ENCODE results near the gene PPFIA3. TPM values are rescaled to one million over a fixed set of nuclear protein-coding genes. Genes with fewer than 3 reads are reported as not detected.

Gene PPFIA3
- total RNA-seq, 2 donors from 2014 or later, result 6.7 to 15.2 TPM

GRCh38 chr19:49110567-49110966, 8.8 kb upstream of the PPFIA3 start:
- DNase-seq (no peak), ATAC-seq (no peak)
- Histone ChIP-seq H3K27me3 (no peaks in the 10 kb centered on the region), H3K4me3 (no peak overlapping the region), H3K27ac (no peak overlapping the region), H3K36me3 (replicated peaks in 1 of 2; ENCODE audit: insufficient read depth in 1 of 2, low read depth in 2 of 2) (peaks cover 0 to 5% of the 10 kb centered on the region in 2 donors), H3K9me3 (no peaks in the 10 kb centered on the region), H3K4me1 (peaks cover 14% of the 10 kb centered on the region)
- 29 to 37% methylated on average over 3 of the region's 3 CpGs for WGBS, 2 donors
- no peak for TF ChIP-seq POLR2A (IDR thresholded peaks at IDR 0.05)
- no peak for TF ChIP-seq CTCF (IDR thresholded peaks at IDR 0.05)
- intact Hi-C loops (cut with DNase I), result loop anchor here (5.0 kb wide), 1 partner anchor 37 kb away; no protein-coding TSS in a partner anchor

GRCh38 chr19:49111218-49111998, 7.9 kb upstream of the PPFIA3 start:
- H3K4me1 ChIP-seq, result peaks cover 14% of the 10 kb centered on the region
- intact Hi-C loops (cut with DNase I), result loop anchor here (5.0 kb wide), 1 partner anchor 36 kb away; no protein-coding TSS in a partner anchor
- WGBS, 2 donors, result 73 to 74% methylated on average over 11 of the region's 11 CpGs
- peaks cover 0 to 5% of the 10 kb centered on the region in 2 donors for H3K36me3 ChIP-seq (replicated peaks in 1 of 2; ENCODE audit: insufficient read depth in 1 of 2, low read depth in 2 of 2)
- H3K27me3 ChIP-seq, result no peaks in the 10 kb centered on the region
- no peak for ATAC-seq
- H3K4me3 ChIP-seq, result no peak overlapping the region
- TF ChIP-seq POLR2A (IDR thresholded peaks at IDR 0.05) (no peak), CTCF (IDR thresholded peaks at IDR 0.05) (no peak)
- no peak for DNase-seq
- H3K9me3 ChIP-seq, result no peaks in the 10 kb centered on the region
- no peak overlapping the region for H3K27ac ChIP-seq

GRCh38 chr19:49113762-49114629, 5.3 kb upstream of the PPFIA3 start, which contains the start of gene LIN7B:
Gene LIN7B (plus strand): TSS chr19:49114370. CDS start chr19:49114405, 35 bp downstream.
- Histone ChIP-seq H3K27ac (peak within 1 kb of the TSS in 3 of 4 donors; percentile 63 to 73 (median 68)), H3K4me3 (peak within 1 kb of the TSS; percentile 70 to 80), H3K27me3 (no peaks in the 10 kb centered on the region), H3K36me3 (replicated peaks in 1 of 2; ENCODE audit: insufficient read depth in 1 of 2, low read depth in 2 of 2) (peaks cover 0 to 1% of the 10 kb centered on the region in 2 donors), H3K9me3 (no peaks in the 10 kb centered on the region), H3K4me1 (peaks cover 29% of the 10 kb centered on the region)
- DNase-seq (peak; percentile 52 to 78 (median 72)), ATAC-seq (peak; percentile 69)
- TF ChIP-seq CTCF (IDR thresholded peaks at IDR 0.05) (peak in 6 of 7 experiments; percentile 23 to 80 (median 66)), POLR2A (IDR thresholded peaks at IDR 0.05) (no peak)
- intact Hi-C loops (cut with DNase I), result loop anchor here (5.0 kb wide), 1 partner anchor 33 kb away; no protein-coding TSS in a partner anchor
- WGBS, 2 donors, result 1 to 3% methylated on average over 11 to 35 of the region's 66 CpGs

GRCh38 chr19:49114630-49115363, 4.5 kb upstream of the PPFIA3 start:
- 8 to 82% methylated on average over 7 to 65 of the region's 68 CpGs for WGBS, 2 donors
- Histone ChIP-seq H3K36me3 (replicated peaks in 1 of 2; ENCODE audit: insufficient read depth in 1 of 2, low read depth in 2 of 2) (no peaks in the 10 kb centered on the region), H3K9me3 (no peaks in the 10 kb centered on the region), H3K27me3 (no peaks in the 10 kb centered on the region), H3K4me3 (peak overlapping the region; percentile 70 to 80), H3K4me1 (peaks cover 35% of the 10 kb centered on the region), H3K27ac (peak overlapping the region in 3 of 4 donors; percentile 63 to 73 (median 68))
- no peak for ATAC-seq
- peak; percentile 62 to 74 (median 73) for DNase-seq
- intact Hi-C loops (cut with DNase I), result loop anchor here (5.0 kb wide), 1 partner anchor 33 kb away; no protein-coding TSS in a partner anchor
- TF ChIP-seq POLR2A (IDR thresholded peaks at IDR 0.05) (peak in 1 of 3 donors; percentile 27), CTCF (IDR thresholded peaks at IDR 0.05) (no peak)

All from body of pancreas (tissue), 4 donors.